WTC11 (cell line): Measurements from ENCODE around the gene EHMT1. TPM values are rescaled to one million over a fixed set of nuclear protein-coding genes. Genes with fewer than 3 reads are reported as not detected.

Experiments used
- ATAC-seq: fragments of 200-7000 bp; cut with Tn5 transposase; 2 replicates; pipeline ENCODE4 v1.10.0; 2021; ENCODE audit warnings: mild to moderate bottlenecking, moderate library complexity
- CTCF ChIA-PET: fragments of 300-600 bp; sonication (Branson Sonifier 250); formaldehyde crosslinking; loops from one replicate; lab custom pipeline; 2021; ENCODE audit warnings: antibody characterized with exemption; lab: Charles Lee
- POLR2A ChIA-PET: fragments of 350-600 bp; sonication (Branson Sonifier 250); formaldehyde crosslinking; loops from one replicate; lab custom pipeline; 2021; ENCODE audit warnings: antibody characterized with exemption; lab: Charles Lee
- DNase-seq: peaks from one replicate; pipeline ENCODE4 v3.0.0; 2021; ENCODE audit warnings: low spot score
- H3K27ac Mint-ChIP-seq: 2 replicates; pipeline ENCODE4 v1.8.0; 2021; ENCODE audit warnings: mixed read lengths
- H3K27me3 Mint-ChIP-seq: 2 replicates; pipeline ENCODE4 v1.8.0; 2021; ENCODE audit warnings: low read depth, mild to moderate bottlenecking, moderate library complexity, mixed read lengths
- H3K36me3 Mint-ChIP-seq: 2 replicates; pipeline ENCODE4 v1.8.0; 2021; ENCODE audit warnings: mixed read lengths
- H3K4me1 Mint-ChIP-seq: 2 replicates; pipeline ENCODE4 v1.8.0; 2022; ENCODE audit warnings: mixed read lengths
- H3K4me3 Mint-ChIP-seq: 2 replicates; pipeline ENCODE4 v1.8.0; 2021; ENCODE audit warnings: mild to moderate bottlenecking, moderate library complexity, mixed read lengths
- H3K9me3 Mint-ChIP-seq: 2 replicates; pipeline ENCODE4 v1.8.0; 2021; ENCODE audit warnings: mixed read lengths
- CTCF ChIP-seq: fragments of 200-600 bp; IDR thresholded peaks from 2 replicates; pipeline ENCODE4 v1.8.0; 2022; ENCODE audit warnings: antibody characterized with exemption
- E2F1 ChIP-seq: sonication (generic); formaldehyde crosslinking; IDR thresholded peaks from 2 replicates; pipeline ENCODE4 v1.8.0; 2022; ENCODE audit warnings: mild to moderate bottlenecking, missing genetic modification reagents
- E2F4 ChIP-seq: sonication (generic); formaldehyde crosslinking; IDR thresholded peaks from 2 replicates; pipeline ENCODE4 v1.8.1; 2022; ENCODE audit warnings: low read depth, mild to moderate bottlenecking, moderate library complexity, missing genetic modification reagents, borderline replicate concordance
- ETV6 ChIP-seq: sonication (generic); formaldehyde crosslinking; IDR thresholded peaks from 2 replicates; pipeline ENCODE4 v1.8.1; 2022; ENCODE audit warnings: mild to moderate bottlenecking, missing genetic modification reagents
- FOXJ3 ChIP-seq: sonication (generic); formaldehyde crosslinking; IDR thresholded peaks from 2 replicates; pipeline ENCODE4 v1.9.0; 2021; ENCODE audit warnings: missing genetic modification reagents, mild to moderate bottlenecking, borderline replicate concordance
- FOXP4 ChIP-seq: sonication (generic); formaldehyde crosslinking; IDR thresholded peaks from 2 replicates; pipeline ENCODE4 v1.8.0; 2022; ENCODE audit warnings: mild to moderate bottlenecking, missing genetic modification reagents
- GRHL2 ChIP-seq: fragments of 250-450 bp; sonication (Bioruptor Pico); IDR thresholded peaks from 2 replicates; pipeline ENCODE4 v1.8.0; 2022; ENCODE audit warnings: mild to moderate bottlenecking, moderate library complexity; ENCODE audit not compliant: insufficient replicate concordance, severe bottlenecking
- IRF2 ChIP-seq: sonication (generic); formaldehyde crosslinking; IDR thresholded peaks from 2 replicates; pipeline ENCODE4 v1.8.0; 2022; ENCODE audit warnings: low read depth, missing genetic modification reagents, borderline replicate concordance
- KAT7 ChIP-seq: sonication (generic); formaldehyde crosslinking; IDR thresholded peaks from 2 replicates; pipeline ENCODE4 v1.8.1; 2023; ENCODE audit warnings: missing genetic modification reagents, mild to moderate bottlenecking, borderline replicate concordance
- MXD4 ChIP-seq: fragments of 250-450 bp; sonication (Bioruptor Pico); IDR thresholded peaks from 2 replicates; pipeline ENCODE4 v1.8.0; 2021; ENCODE audit warnings: mild to moderate bottlenecking, moderate library complexity, borderline replicate concordance
- NFATC4 ChIP-seq: fragments of 250-450 bp; sonication (Bioruptor Pico); IDR thresholded peaks from 2 replicates; pipeline ENCODE4 v1.9.0; 2021; ENCODE audit warnings: mild to moderate bottlenecking
- NR2C2 ChIP-seq: sonication (generic); formaldehyde crosslinking; IDR thresholded peaks from 2 replicates; pipeline ENCODE4 v1.8.0; 2022; ENCODE audit warnings: mild to moderate bottlenecking, missing genetic modification reagents
- OVOL2 ChIP-seq: fragments of 250-450 bp; sonication (Bioruptor Pico); IDR thresholded peaks from 2 replicates; pipeline ENCODE4 v1.9.0; 2021; ENCODE audit warnings: mild to moderate bottlenecking, borderline replicate concordance
- PRRX2 ChIP-seq: fragments of 250-450 bp; sonication (Bioruptor Pico); IDR thresholded peaks from 2 replicates; pipeline ENCODE4 v1.8.0; 2021; ENCODE audit warnings: mild to moderate bottlenecking
- SMAD4 ChIP-seq: sonication (generic); formaldehyde crosslinking; IDR thresholded peaks from 2 replicates; pipeline ENCODE4 v1.8.0; 2022; ENCODE audit warnings: mild to moderate bottlenecking, missing genetic modification reagents
- SP1 ChIP-seq: sonication (generic); formaldehyde crosslinking; conservative IDR thresholded peaks from 2 replicates; pipeline ENCODE4 v1.8.1; 2022; ENCODE audit warnings: missing genetic modification reagents
- USF2 ChIP-seq: sonication (generic); formaldehyde crosslinking; IDR thresholded peaks from 2 replicates; pipeline ENCODE4 v1.8.1; 2023; ENCODE audit warnings: mild to moderate bottlenecking, missing genetic modification reagents, moderate library complexity
- ZBTB21 ChIP-seq: sonication (generic); formaldehyde crosslinking; IDR thresholded peaks from 2 replicates; pipeline ENCODE4 v1.8.1; 2023; ENCODE audit warnings: mild to moderate bottlenecking, missing genetic modification reagents, borderline replicate concordance
- ZNF219 ChIP-seq: sonication (generic); formaldehyde crosslinking; IDR thresholded peaks from 2 replicates; pipeline ENCODE4 v1.8.0; 2023; ENCODE audit warnings: missing genetic modification reagents, mild to moderate bottlenecking, borderline replicate concordance
- ZNF396 ChIP-seq: fragments of 250-450 bp; sonication (Bioruptor Pico); IDR thresholded peaks from 2 replicates; pipeline ENCODE4 v1.8.0; 2021; ENCODE audit warnings: mild to moderate bottlenecking, moderate library complexity, borderline replicate concordance
- ZNF423 ChIP-seq: fragments of 250-450 bp; sonication (Bioruptor Pico); IDR thresholded peaks from 2 replicates; pipeline ENCODE4 v2.1.2; 2022; ENCODE audit warnings: mild to moderate bottlenecking, moderate library complexity
- ZSCAN18 ChIP-seq: fragments of 250-450 bp; sonication (Bioruptor Pico); IDR thresholded peaks from 2 replicates; pipeline ENCODE4 v2.1.2; 2022; ENCODE audit warnings: mild to moderate bottlenecking, moderate library complexity
- total RNA-seq: library from RNA; stranded (reverse); gene quantifications from 3 replicates; pipeline ENCODE4 v1.2.3, GENCODE V29; 2021

The EHMT1 gene
- total RNA-seq, 1 experiment from 2014 or later = 170 TPM

- no peak for DNase-seq
- TF ChIP-seq ETV6 (CRISPR knock-in tag) = no peak
- TF ChIP-seq SP1 = no peak
- no peak for TF ChIP-seq NR2C2 (CRISPR knock-in tag)
- TF ChIP-seq FOXJ3 (CRISPR knock-in tag) = no peak
- no peak for TF ChIP-seq ZNF396 (CRISPR knock-in tag)
- no peak for TF ChIP-seq GRHL2 (CRISPR knock-in tag)
- no peak for TF ChIP-seq ZNF423 (CRISPR knock-in tag)
- no peak for TF ChIP-seq KAT7 (CRISPR knock-in tag)
- no peak for TF ChIP-seq E2F4 (CRISPR knock-in tag)
- no peak for TF ChIP-seq ZBTB21 (CRISPR knock-in tag)
- TF ChIP-seq ZSCAN18 (CRISPR knock-in tag) = no peak
- TF ChIP-seq NFATC4 (CRISPR knock-in tag) = no peak
- TF ChIP-seq MXD4 (CRISPR knock-in tag) = no peak
- no peak for TF ChIP-seq E2F1 (CRISPR knock-in tag)
- TF ChIP-seq CTCF = no peak
- TF ChIP-seq FOXP4 = no peak
- Mint-ChIP-seq H3K9me3 (peaks cover 6% of the 10 kb centered on the region), H3K27me3 (no peaks in the 10 kb centered on the region), H3K27ac (no peak overlapping the region), H3K4me3 (no peak overlapping the region), H3K36me3 (peaks cover 82% of the 10 kb centered on the region), H3K4me1 (no peaks in the 10 kb centered on the region)
- no peak for ATAC-seq
- POLR2A ChIA-PET = no interaction called here
- CTCF ChIA-PET = no interaction called here
These were observed 174.5 kb downstream of the EHMT1 start for GRCh38 chr9:137793196-137793841.

GRCh38 chr9:137795156-137795666 lies 176.4 kb downstream of the EHMT1 start:
- peaks cover 6% of the 10 kb centered on the region for H3K9me3 Mint-ChIP-seq
- no peak overlapping the region for H3K27ac Mint-ChIP-seq
- POLR2A ChIA-PET = no interaction called here
- no peak overlapping the region for H3K4me3 Mint-ChIP-seq
- TF ChIP-seq ZBTB21 (CRISPR knock-in tag) (no peak), OVOL2 (CRISPR knock-in tag) (no peak), SMAD4 (CRISPR knock-in tag) (no peak), IRF2 (CRISPR knock-in tag) (no peak), PRRX2 (CRISPR knock-in tag) (no peak), ZNF219 (CRISPR knock-in tag) (no peak), USF2 (CRISPR knock-in tag) (no peak)
- H3K36me3 Mint-ChIP-seq = peaks cover 84% of the 10 kb centered on the region
- H3K4me1 Mint-ChIP-seq = no peaks in the 10 kb centered on the region
- no peaks in the 10 kb centered on the region for H3K27me3 Mint-ChIP-seq
- DNase-seq (no peak), ATAC-seq (no peak)
- CTCF ChIA-PET = interaction anchor here (0.6 to 1.1 kb wide), 2 partner anchors 58 to 213 kb away, joined by 3 to 5 read pairs; no protein-coding TSS in a partner anchor
